GM21737 (cell line): ENCODE results near the gene SMTNL2.
"Not testable (repeated sequence)": the region's sequence is repeated elsewhere in the genome, so short reads cannot be mapped to it uniquely, and the experiment has no call there.

Experiments
- ATAC-seq: cut with Tn5 transposase; IDR thresholded peaks from one replicate; pipeline ENCODE4 v1.9.1; 2021; ENCODE audit warnings: mild to moderate bottlenecking, moderate library complexity; ENCODE audit not compliant: unreplicated experiment

SMTNL2 gene

DNA sequence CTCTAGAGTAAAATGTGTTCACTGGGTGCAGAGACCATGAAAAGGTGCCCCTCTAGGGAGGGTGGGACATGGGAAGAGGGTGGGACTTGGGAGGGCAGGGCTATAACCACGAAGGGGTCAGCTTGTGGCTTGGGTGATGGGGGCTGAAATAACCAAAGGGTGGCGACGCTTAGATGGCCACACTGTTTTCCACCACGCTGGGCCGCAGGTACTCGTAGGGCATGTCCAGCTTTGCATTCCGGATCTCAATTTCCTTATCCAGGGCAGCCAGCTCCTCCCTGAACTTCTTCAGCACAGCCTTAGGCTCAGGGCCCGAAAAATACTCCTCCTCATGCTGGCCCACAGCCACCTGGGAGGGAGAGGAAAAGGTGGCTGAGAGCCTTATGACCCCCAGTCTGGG lies 47.1 kb downstream of the SMTNL2 start:
- no peak for ATAC-seq

- ATAC-seq = no peak
Measured at GRCh38 chr17:4631836-4632580, 47.7 kb downstream of the SMTNL2 start.

DNA sequence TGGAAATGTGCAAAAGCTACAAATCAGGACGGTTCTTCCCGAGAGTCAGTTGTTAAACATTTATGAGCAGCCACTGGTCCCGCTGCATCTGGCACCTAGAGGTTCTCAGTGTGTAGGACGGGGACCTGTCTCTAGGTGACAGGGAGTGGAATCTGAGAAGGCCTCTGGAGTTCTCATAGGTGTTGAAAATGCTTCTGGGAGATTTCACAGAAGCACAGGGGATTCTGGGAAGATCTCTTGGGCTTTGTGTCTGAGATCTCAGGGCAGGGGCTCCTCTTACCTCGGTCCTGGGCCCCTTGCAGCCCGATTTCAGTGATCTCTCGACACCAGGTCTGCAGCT lies 48.2 kb downstream of the SMTNL2 start:
- ATAC-seq = no peak

DNA sequence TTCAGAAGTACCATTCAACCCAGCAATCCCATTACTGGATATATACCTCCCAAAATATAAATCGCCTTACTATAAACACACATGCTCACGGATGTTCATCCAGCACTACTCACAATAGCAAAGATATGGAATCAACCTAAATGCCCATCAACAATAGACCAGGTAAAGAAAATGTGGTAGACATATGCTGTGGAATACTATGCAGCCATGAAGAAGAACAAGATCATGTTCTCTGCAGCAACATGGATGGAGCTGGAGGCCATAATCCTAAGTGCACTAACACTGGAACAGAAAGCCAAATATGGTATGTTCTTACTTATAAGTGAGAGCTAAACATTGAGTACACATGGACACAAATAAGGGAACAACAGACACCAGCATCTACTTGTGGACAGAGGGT lies 49.3 kb downstream of the SMTNL2 start:
- no peak for ATAC-seq

GRCh38 chr17:4634976-4635375 lies 50.6 kb downstream of the SMTNL2 start:
- ATAC-seq = no peak

DNA sequence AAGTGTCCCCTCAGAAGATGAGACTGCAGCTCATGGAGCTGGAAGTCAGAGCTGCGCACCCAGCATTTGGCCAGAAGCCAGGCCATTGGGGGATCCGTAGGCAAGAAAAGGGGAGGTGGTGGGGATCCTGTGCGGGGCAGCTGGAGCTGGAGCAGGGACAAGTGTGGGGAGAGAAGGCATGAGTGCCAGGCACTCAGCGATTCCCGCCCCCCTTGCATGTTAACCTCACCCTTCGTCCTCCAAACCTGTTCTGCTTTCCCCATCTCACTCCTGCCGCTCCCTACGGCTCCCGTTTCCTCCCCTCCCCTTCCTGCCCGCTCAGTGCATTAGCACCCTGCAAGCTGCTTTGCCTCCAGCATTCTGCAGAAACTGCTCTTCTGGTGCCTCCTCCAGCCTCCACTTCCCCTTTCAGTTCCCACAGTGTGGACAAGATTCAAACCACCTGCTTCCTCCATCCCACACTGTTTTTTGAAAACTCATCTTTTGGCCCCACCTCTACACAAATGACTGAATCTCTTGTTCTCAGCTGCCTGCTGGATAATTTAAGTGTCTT lies 51.6 kb downstream of the SMTNL2 start:
- peak; percentile 70 for ATAC-seq

- peak; percentile 24 for ATAC-seq
Measured at GRCh38 chr17:4636474-4637100, 52.3 kb downstream of the SMTNL2 start.

DNA sequence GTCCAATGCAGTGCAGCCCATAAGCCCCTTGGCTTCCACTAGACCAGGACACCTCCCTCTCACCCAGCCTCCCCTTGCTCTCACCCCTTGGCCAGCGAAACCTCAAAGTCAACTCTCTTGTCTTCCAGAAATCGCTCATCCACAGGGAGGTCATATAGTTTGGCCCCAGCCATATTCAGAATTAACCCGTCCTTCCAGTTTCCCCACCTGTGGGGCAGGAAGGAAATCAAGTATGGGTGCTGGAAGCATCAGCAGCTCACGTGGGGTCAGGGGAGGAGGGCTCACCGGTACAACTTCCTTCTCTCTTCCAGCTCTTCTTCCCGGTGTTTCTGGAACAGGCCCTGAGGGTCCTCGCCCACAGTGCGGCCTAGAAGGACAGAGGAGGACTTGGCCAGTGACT lies 54.4 kb downstream of the SMTNL2 start:
- not testable (repeated sequence) for ATAC-seq

GRCh38 chr17:4639301-4640059 lies 55.2 kb downstream of the SMTNL2 start:
- not testable (repeated sequence) for ATAC-seq

DNA sequence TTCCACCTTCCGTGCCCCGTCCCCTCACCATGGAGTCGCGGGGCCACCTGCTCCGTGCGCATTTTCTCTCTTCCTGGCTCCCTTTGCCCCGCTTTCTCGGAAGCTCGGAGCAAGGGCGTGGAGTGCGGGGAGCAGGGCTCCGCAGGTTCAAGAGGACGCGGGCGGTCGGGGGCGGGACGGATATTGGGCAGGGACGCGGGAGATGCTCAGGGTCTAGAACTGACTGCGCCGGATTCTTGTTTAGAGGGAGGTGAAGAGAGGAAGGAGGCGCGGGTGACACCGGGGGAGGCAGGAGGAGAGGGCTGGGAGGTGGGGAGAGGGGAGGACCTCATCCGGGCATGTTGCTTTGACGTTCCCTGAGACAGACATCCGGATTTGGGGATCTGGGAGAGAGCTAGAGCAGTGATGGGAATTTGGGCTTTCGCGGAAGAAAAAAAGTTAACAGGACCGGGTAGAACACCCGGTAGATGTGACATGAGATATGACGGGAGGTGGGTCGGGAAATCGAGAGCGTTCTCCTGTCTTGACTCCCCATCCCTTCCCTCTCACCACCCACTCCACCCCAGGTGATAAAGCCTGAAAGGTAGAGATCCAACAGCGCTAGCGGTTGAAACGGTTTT lies 56.4 kb downstream of the SMTNL2 start:
- not testable (repeated sequence) for ATAC-seq

- ATAC-seq = no peak
Measured at GRCh38 chr17:4641297-4642195, 57.2 kb downstream of the SMTNL2 start, which contains the start of gene ALOX15. Gene ALOX15 (minus strand): TSS chr17:4641678. CDS start chr17:4641651, 27 bp downstream.

DNA sequence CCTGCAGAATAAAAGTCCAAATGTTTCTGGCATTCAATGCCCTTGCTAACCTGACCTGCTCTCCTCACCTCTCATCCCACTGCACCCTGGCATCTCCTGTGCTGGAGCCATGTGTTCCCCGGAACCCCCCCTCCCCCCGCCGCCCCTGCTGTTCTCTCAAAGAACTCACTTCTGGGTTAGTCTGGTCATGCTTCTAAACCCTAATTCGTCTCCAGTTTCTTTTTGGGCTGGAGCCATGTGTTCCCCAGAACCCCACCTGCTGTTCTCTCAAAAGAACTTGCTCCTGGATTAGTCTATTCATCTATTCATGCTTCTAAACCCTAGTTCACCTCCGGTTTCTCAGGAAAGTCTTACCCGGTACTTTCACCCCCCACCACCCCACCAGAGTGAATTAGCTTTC lies 58.0 kb downstream of the SMTNL2 start:
- ATAC-seq = no peak

GRCh38 chr17:4643676-4644075 lies 59.3 kb downstream of the SMTNL2 start:
- no peak for ATAC-seq

DNA sequence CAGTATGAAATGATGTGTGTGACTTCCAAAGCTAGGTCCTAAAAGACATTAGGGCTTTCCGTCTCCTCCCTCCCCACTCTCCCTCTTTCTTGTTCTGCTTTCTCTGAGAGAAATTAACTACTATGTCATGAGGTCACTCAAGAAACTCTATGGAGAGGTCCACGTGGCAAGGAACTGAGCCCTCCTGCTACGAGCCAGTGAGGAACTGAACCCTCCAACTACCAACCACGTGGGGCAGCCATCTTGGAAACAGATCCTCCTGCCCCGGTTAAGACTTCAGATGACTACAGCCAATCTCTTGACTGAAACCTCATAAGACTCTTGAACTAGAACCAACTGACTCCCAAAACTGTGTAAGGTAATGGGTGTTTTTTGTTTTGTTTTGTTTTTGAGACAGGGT lies 61.3 kb downstream of the SMTNL2 start:
- no peak for ATAC-seq

DNA sequence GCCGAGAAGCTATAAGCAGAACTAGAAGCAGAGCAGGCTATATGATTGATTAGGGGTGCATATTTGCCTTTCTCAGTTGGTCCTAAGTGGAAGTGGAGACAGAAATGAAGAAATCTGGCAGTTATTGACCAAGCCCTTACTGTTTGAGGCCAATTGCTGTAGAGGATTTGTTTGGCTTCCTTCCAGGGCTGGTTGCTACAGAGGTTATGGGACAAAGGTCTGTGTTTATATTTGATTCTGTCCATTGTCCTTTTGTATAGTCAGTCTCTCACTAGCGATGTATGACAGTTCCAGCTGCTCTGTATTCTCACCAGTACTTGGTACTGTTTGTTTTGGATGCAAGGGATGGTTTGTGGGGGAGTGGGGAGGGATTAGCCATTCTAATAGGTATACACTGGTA lies 64.4 kb downstream of the SMTNL2 start:
- ATAC-seq = no peak

GRCh38 chr17:4652997-4653396 lies 68.7 kb downstream of the SMTNL2 start:
- no peak for ATAC-seq

DNA sequence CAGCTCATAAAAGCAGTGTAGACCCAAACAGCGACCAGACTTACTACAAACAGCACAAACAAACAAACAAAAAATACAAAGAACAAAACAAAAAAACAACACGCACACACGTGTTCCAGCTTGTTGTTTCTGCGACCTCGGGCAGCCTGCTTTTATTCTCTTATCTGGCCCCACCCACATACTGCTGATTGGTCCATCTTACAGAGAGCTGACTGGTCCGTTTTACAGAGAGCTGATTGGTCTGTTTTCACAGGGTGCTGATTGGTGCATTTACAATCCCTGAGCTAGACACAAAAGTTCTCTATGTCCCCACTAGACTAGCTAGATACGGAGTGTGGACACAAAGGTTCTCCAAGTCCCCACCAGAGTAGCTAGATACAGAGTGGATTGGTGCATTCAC lies 71.6 kb downstream of the SMTNL2 start:
- not testable (repeated sequence) for ATAC-seq

DNA sequence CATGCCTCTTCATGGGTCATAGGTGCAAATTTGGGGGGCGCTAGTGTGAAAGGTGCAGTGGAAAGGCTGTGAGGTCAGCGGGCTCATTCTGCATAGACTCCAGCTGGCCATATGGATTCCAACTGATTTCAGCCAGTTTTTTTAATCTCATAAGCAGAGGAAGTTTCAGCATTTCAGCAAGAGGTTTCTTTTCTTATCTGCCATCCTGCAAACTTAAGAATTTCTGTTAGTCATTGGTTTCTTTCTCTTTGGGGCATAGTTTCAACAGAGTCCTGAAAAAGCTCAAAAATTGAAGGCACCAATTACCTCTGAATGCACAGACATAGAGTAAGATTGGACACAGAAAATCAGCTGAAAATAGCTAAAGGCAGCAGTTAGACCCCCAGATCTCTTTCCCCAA lies 73.3 kb downstream of the SMTNL2 start:
- no peak for ATAC-seq
